NCI-H345 (cell line): ENCODE results near the gene KIF17.

ENCODE experiments used
- DNase-seq: peaks from one replicate; lab custom pipeline; 2025; lab: John Stamatoyannopoulos, UW

The KIF17 gene

GRCh38 chr1:20710469-20711284 lies 7.1 kb downstream of the KIF17 start:
- DNase-seq, result peak; percentile 66

GRCh38 chr1:20709868-20710267 lies 7.9 kb downstream of the KIF17 start:
- no peak for DNase-seq

- no peak for DNase-seq
Measured at GRCh38 chr1:20708891-20709290, 8.9 kb downstream of the KIF17 start.

GRCh38 chr1:20708057-20708456 lies 9.8 kb downstream of the KIF17 start:
- no peak for DNase-seq

GRCh38 chr1:20706841-20707240 lies 11.0 kb downstream of the KIF17 start:
- no peak for DNase-seq

GRCh38 chr1:20705203-20705755 lies 12.5 kb downstream of the KIF17 start:
- DNase-seq, result no peak

- DNase-seq, result no peak
Measured at GRCh38 chr1:20704390-20705202, 13.2 kb downstream of the KIF17 start.

GRCh38 chr1:20703124-20703756 lies 14.6 kb downstream of the KIF17 start:
- DNase-seq, result no peak

- no peak for DNase-seq
Measured at GRCh38 chr1:20702416-20702815, 15.4 kb downstream of the KIF17 start.

GRCh38 chr1:20701847-20702246 lies 16.0 kb downstream of the KIF17 start:
- DNase-seq, result no peak

- no peak for DNase-seq
Measured at GRCh38 chr1:20701446-20701845, 16.4 kb downstream of the KIF17 start.

GRCh38 chr1:20700636-20701215 lies 17.1 kb downstream of the KIF17 start:
- DNase-seq, result no peak

GRCh38 chr1:20699558-20699957 lies 18.2 kb downstream of the KIF17 start:
- DNase-seq, result no peak

GRCh38 chr1:20698195-20698910 lies 19.5 kb downstream of the KIF17 start:
- DNase-seq, result no peak

- DNase-seq, result no peak
Measured at GRCh38 chr1:20697563-20697962, 20.2 kb downstream of the KIF17 start.

GRCh38 chr1:20696397-20697333 lies 21.1 kb downstream of the KIF17 start:
- DNase-seq, result peak; percentile 93

- DNase-seq, result no peak
Measured at GRCh38 chr1:20695515-20695914, 22.3 kb downstream of the KIF17 start.

- no peak for DNase-seq
Measured at GRCh38 chr1:20693623-20694022, 24.2 kb downstream of the KIF17 start.

GRCh38 chr1:20691872-20692271 lies 25.9 kb downstream of the KIF17 start:
- DNase-seq, result no peak

- DNase-seq, result no peak
Measured at GRCh38 chr1:20689645-20690056, 28.2 kb downstream of the KIF17 start.
